IPS-15b (cell line): ENCODE measurements around the gene WDR27.

Experiments used
- H3K27me3 ChIP-seq: one replicate; pipeline ENCODE4 v1.6.1; 2013; ENCODE audit warnings: low read length; ENCODE audit not compliant: control insufficient read depth, insufficient read depth
- H3K36me3 ChIP-seq: one replicate; pipeline ENCODE4 v1.6.1; 2013; ENCODE audit warnings: low read length; ENCODE audit not compliant: control insufficient read depth, insufficient read depth
- H3K4me1 ChIP-seq: one replicate; pipeline ENCODE4 v1.6.1; 2013; ENCODE audit warnings: mild to moderate bottlenecking, low read length; ENCODE audit not compliant: control insufficient read depth, insufficient read depth
- H3K4me3 ChIP-seq: one replicate; pipeline ENCODE4 v1.5.1; 2013; ENCODE audit warnings: low read depth, low read length
- H3K9ac ChIP-seq: one replicate; pipeline ENCODE4 v1.6.1; 2013; ENCODE audit warnings: low read depth, mild to moderate bottlenecking, low read length
- H3K9me3 ChIP-seq: one replicate; pipeline ENCODE4 v1.6.1; 2013; ENCODE audit warnings: mild to moderate bottlenecking, low read length; ENCODE audit not compliant: control insufficient read depth, insufficient read depth

The WDR27 gene

GRCh38 chr6:169589293-169589692 lies 112.5 kb downstream of the WDR27 start:
- H3K36me3 ChIP-seq, result no peaks in the 10 kb centered on the region
- no peaks in the 10 kb centered on the region for H3K9me3 ChIP-seq
- no peaks in the 10 kb centered on the region for H3K27me3 ChIP-seq
- no peaks in the 10 kb centered on the region for H3K4me1 ChIP-seq
- H3K4me3 ChIP-seq, result no peak overlapping the region
- H3K9ac ChIP-seq, result no peak overlapping the region

GRCh38 chr6:169587975-169588374 lies 113.9 kb downstream of the WDR27 start:
- H3K9me3 ChIP-seq, result no peaks in the 10 kb centered on the region
- H3K4me1 ChIP-seq, result no peaks in the 10 kb centered on the region
- no peak overlapping the region for H3K4me3 ChIP-seq
- no peaks in the 10 kb centered on the region for H3K27me3 ChIP-seq
- no peaks in the 10 kb centered on the region for H3K36me3 ChIP-seq
- H3K9ac ChIP-seq, result no peak overlapping the region

GRCh38 chr6:169583886-169584541 lies 117.8 kb downstream of the WDR27 start:
- H3K36me3 ChIP-seq, result peaks cover 2% of the 10 kb centered on the region
- no peaks in the 10 kb centered on the region for H3K27me3 ChIP-seq
- H3K9me3 ChIP-seq, result no peaks in the 10 kb centered on the region
- H3K4me3 ChIP-seq, result no peak overlapping the region
- peaks cover 2% of the 10 kb centered on the region for H3K4me1 ChIP-seq
- H3K9ac ChIP-seq, result no peak overlapping the region

GRCh38 chr6:169579407-169580111 lies 122.3 kb downstream of the WDR27 start:
- Histone ChIP-seq H3K4me1 (peaks cover 2% of the 10 kb centered on the region), H3K4me3 (no peak overlapping the region), H3K36me3 (peaks cover 2% of the 10 kb centered on the region), H3K27me3 (no peaks in the 10 kb centered on the region), H3K9me3 (no peaks in the 10 kb centered on the region), H3K9ac (no peak overlapping the region)

- no peaks in the 10 kb centered on the region for H3K9me3 ChIP-seq
- no peak overlapping the region for H3K9ac ChIP-seq
- peaks cover 2% of the 10 kb centered on the region for H3K4me1 ChIP-seq
- H3K4me3 ChIP-seq, result no peak overlapping the region
- H3K27me3 ChIP-seq, result no peaks in the 10 kb centered on the region
- peaks cover 2% of the 10 kb centered on the region for H3K36me3 ChIP-seq
Observed at GRCh38 chr6:169577974-169578373, 123.9 kb downstream of the WDR27 start.

- no peak overlapping the region for H3K9ac ChIP-seq
- no peaks in the 10 kb centered on the region for H3K36me3 ChIP-seq
- H3K4me3 ChIP-seq, result no peak overlapping the region
- no peaks in the 10 kb centered on the region for H3K27me3 ChIP-seq
- no peaks in the 10 kb centered on the region for H3K9me3 ChIP-seq
- H3K4me1 ChIP-seq, result peaks cover 2% of the 10 kb centered on the region
Observed at GRCh38 chr6:169577236-169577635, 124.6 kb downstream of the WDR27 start.

- H3K36me3 ChIP-seq, result no peaks in the 10 kb centered on the region
- no peak overlapping the region for H3K9ac ChIP-seq
- H3K4me1 ChIP-seq, result peaks cover 2% of the 10 kb centered on the region
- no peak overlapping the region for H3K4me3 ChIP-seq
- H3K27me3 ChIP-seq, result no peaks in the 10 kb centered on the region
- H3K9me3 ChIP-seq, result no peaks in the 10 kb centered on the region
Observed at GRCh38 chr6:169575821-169576220, 126.0 kb downstream of the WDR27 start.

GRCh38 chr6:169575365-169575764 lies 126.5 kb downstream of the WDR27 start:
- Histone ChIP-seq H3K4me3 (no peak overlapping the region), H3K36me3 (no peaks in the 10 kb centered on the region), H3K9ac (no peak overlapping the region), H3K4me1 (peaks cover 2% of the 10 kb centered on the region), H3K9me3 (no peaks in the 10 kb centered on the region), H3K27me3 (no peaks in the 10 kb centered on the region)

GRCh38 chr6:169574420-169574819 lies 127.4 kb downstream of the WDR27 start:
- no peaks in the 10 kb centered on the region for H3K9me3 ChIP-seq
- H3K4me3 ChIP-seq, result no peak overlapping the region
- H3K9ac ChIP-seq, result no peak overlapping the region
- peaks cover 3% of the 10 kb centered on the region for H3K36me3 ChIP-seq
- no peaks in the 10 kb centered on the region for H3K27me3 ChIP-seq
- H3K4me1 ChIP-seq, result no peaks in the 10 kb centered on the region

GRCh38 chr6:169573883-169574282 lies 127.9 kb downstream of the WDR27 start:
- H3K9me3 ChIP-seq, result no peaks in the 10 kb centered on the region
- H3K4me1 ChIP-seq, result no peaks in the 10 kb centered on the region
- H3K36me3 ChIP-seq, result peaks cover 3% of the 10 kb centered on the region
- no peaks in the 10 kb centered on the region for H3K27me3 ChIP-seq
- H3K9ac ChIP-seq, result no peak overlapping the region
- H3K4me3 ChIP-seq, result no peak overlapping the region

GRCh38 chr6:169571123-169571962 lies 130.5 kb downstream of the WDR27 start:
- Histone ChIP-seq H3K9ac (no peak overlapping the region), H3K4me3 (no peak overlapping the region), H3K36me3 (peaks cover 3% of the 10 kb centered on the region), H3K27me3 (no peaks in the 10 kb centered on the region), H3K4me1 (no peaks in the 10 kb centered on the region), H3K9me3 (no peaks in the 10 kb centered on the region)
